Keratinocyte (primary cell): Measurements from ENCODE around the gene OR2W1.

ENCODE experiments used
- CTCF ChIP-seq, 3 experiments: IDR thresholded peaks in 1 of 3; conservative IDR thresholded peaks in 1 of 3; optimal IDR thresholded peaks in 1 of 3; 2 replicates in 2 of 3; 3 replicates in 1 of 3; pipeline versions ENCODE3 to v1.5.1; 2011; ENCODE audit warnings: low read length in 3 of 3, mild to moderate bottlenecking in 3 of 3, moderate library complexity in 2 of 3, control low read depth in 1 of 3, inconsistent platforms in 1 of 3; ENCODE audit not compliant: insufficient read depth in 2 of 3; ENCODE audit errors: extremely low read depth in 1 of 3
- EZH2 ChIP-seq: IDR thresholded peaks from one replicate; pipeline ENCODE4 v1.6.1; 2012; ENCODE audit warnings: inconsistent platforms, mild to moderate bottlenecking, low read length, moderate library complexity

DNA sequence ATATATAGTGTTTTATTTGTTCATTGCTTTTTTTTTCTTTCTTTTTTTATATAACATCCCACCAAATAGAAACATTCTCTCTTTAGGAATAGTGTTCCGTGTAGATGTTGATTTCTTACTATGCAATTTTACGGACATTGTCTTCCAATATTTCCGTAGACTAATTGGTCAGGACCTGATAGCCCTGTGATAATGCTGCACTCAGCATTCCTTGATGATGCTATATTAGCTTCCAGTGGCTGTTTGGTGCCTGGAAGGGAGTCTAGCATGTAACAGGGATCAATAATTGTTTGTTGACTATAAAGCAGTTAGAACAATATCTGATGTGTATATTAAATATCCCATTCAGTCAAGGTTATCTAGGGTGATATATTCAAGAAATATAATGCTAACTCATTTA is 6.7 kb upstream of the OR2W1 start:
- TF ChIP-seq CTCF (optimal IDR thresholded peaks at IDR 0.05 in 1 of 3, IDR thresholded peaks at IDR 0.05 in 1 of 3, conservative IDR thresholded peaks at IDR 0.05 in 1 of 3; ENCODE audit: extremely low read depth in 1 of 3, insufficient read depth in 2 of 3, low read length in 3 of 3) = no peak
- TF ChIP-seq EZH2 = no peak
